Measurements from ENCODE around the gene MYO1G. TPM values are rescaled to one million over a fixed set of nuclear protein-coding genes. Genes with fewer than 3 reads are reported as not detected.
A peak's percentile ranks its signal among the peaks of the same experiment; 100 is the strongest.
"Not testable (repeated sequence)": the region's sequence is repeated elsewhere in the genome, so short reads cannot be mapped to it uniquely, and the experiment has no call there.

The MYO1G gene
- polyA plus RNA-seq, 1 experiment, result 0.02 TPM

GRCh38 chr7:44999245-45000092, 20.7 kb upstream of the MYO1G start:
- CTCF ChIA-PET, result interaction anchor here (1.2 kb wide), 1 partner anchor 26 kb away, joined by 5 read pairs; no protein-coding TSS in a partner anchor
- POLR2A ChIA-PET, result interaction anchor here (0.5 to 0.7 kb wide), 7 partner anchors 9 to 785 kb away, joined by 3 to 6 read pairs (median 4); no protein-coding TSS in a partner anchor
- peak overlapping the region; percentile 65 for H3K4me3 ChIP-seq (ENCODE audit: low read depth, low read length)
- no peaks in the 10 kb centered on the region for H3K27me3 ChIP-seq (ENCODE audit: control insufficient read depth, insufficient read depth, low read length)
- DNase-seq (ENCODE audit: low read depth), result peak; percentile 95
- H3K36me3 ChIP-seq (ENCODE audit: control insufficient read depth, insufficient read depth, low read length), result no peaks in the 10 kb centered on the region
- TF ChIP-seq CTCF (IDR thresholded peaks at IDR 0.05; ENCODE audit: insufficient read depth, low read depth, low read length), result peak; percentile 18

- POLR2A ChIA-PET, result no interaction called here
- CTCF ChIA-PET, result interaction anchor here (0.6 to 1.8 kb wide), 5 partner anchors 9 to 108 kb away, joined by 3 to 5 read pairs (median 4); no protein-coding TSS in a partner anchor
- no peak for TF ChIP-seq CTCF (IDR thresholded peaks at IDR 0.05; ENCODE audit: insufficient read depth, low read depth, low read length)
Observed at GRCh38 chr7:44998153-44998871, 19.5 kb upstream of the MYO1G start.

GRCh38 chr7:44995555-44996493, 17.0 kb upstream of the MYO1G start:
- no peaks in the 10 kb centered on the region for H3K36me3 ChIP-seq (ENCODE audit: control insufficient read depth, insufficient read depth, low read length)
- CTCF ChIA-PET, result no interaction called here
- TF ChIP-seq CTCF (IDR thresholded peaks at IDR 0.05; ENCODE audit: insufficient read depth, low read depth, low read length), result no peak
- no peak overlapping the region for H3K4me3 ChIP-seq (ENCODE audit: low read depth, low read length)
- H3K27me3 ChIP-seq (ENCODE audit: control insufficient read depth, insufficient read depth, low read length), result no peaks in the 10 kb centered on the region
- no peak for DNase-seq (ENCODE audit: low read depth)
- POLR2A ChIA-PET, result interaction anchor here (0.7 kb wide), 1 partner anchor 27 kb away, joined by 3 read pairs; no protein-coding TSS in a partner anchor

More at GRCh38 chr7:44998153-44998871, 19.5 kb upstream of the MYO1G start:
- no peak for DNase-seq (ENCODE audit: low read depth)
- Histone ChIP-seq H3K36me3 (ENCODE audit: control insufficient read depth, insufficient read depth, low read length) (no peaks in the 10 kb centered on the region), H3K4me3 (ENCODE audit: low read depth, low read length) (no peak overlapping the region), H3K27me3 (ENCODE audit: control insufficient read depth, insufficient read depth, low read length) (no peaks in the 10 kb centered on the region)

- ChIA-PET CTCF (no interaction called here), POLR2A (no interaction called here)
- H3K36me3 ChIP-seq (ENCODE audit: control insufficient read depth, insufficient read depth, low read length), result no peaks in the 10 kb centered on the region
- DNase-seq (ENCODE audit: low read depth), result no peak
- TF ChIP-seq CTCF (IDR thresholded peaks at IDR 0.05; ENCODE audit: insufficient read depth, low read depth, low read length), result no peak
- H3K27me3 ChIP-seq (ENCODE audit: control insufficient read depth, insufficient read depth, low read length), result no peaks in the 10 kb centered on the region
- H3K4me3 ChIP-seq (ENCODE audit: low read depth, low read length), result no peak overlapping the region
Observed at GRCh38 chr7:44994877-44995554, 16.2 kb upstream of the MYO1G start.

- H3K4me3 ChIP-seq (ENCODE audit: low read depth, low read length); H3K36me3 ChIP-seq (ENCODE audit: control insufficient read depth, insufficient read depth, low read length); H3K27me3 ChIP-seq (ENCODE audit: control insufficient read depth, insufficient read depth, low read length); DNase-seq (ENCODE audit: low read depth); CTCF ChIA-PET; POLR2A ChIA-PET: not testable (repeated sequence)
Observed at GRCh38 chr7:44992004-44992795, 13.4 kb upstream of the MYO1G start.

Measured in BJ (cell line).